MV-4-11 (cell line): Measurements from ENCODE around the gene LHFPL2.
A peak's percentile ranks its signal among the peaks of the same experiment; 100 is the strongest.

Experiments
- DNase-seq: peaks from one replicate; lab custom pipeline; 2025; lab: John Stamatoyannopoulos, UW

The LHFPL2 gene

GRCh38 chr5:78594610-78595457, 53.7 kb downstream of the LHFPL2 start:
- peak; percentile 87 for DNase-seq

- DNase-seq: peak; percentile 75
Observed at GRCh38 chr5:78594021-78594420, 54.6 kb downstream of the LHFPL2 start.

GRCh38 chr5:78593465-78593864, 55.1 kb downstream of the LHFPL2 start:
- DNase-seq: no peak

GRCh38 chr5:78592735-78593386, 55.7 kb downstream of the LHFPL2 start:
- DNase-seq: no peak

- peak; percentile 77 for DNase-seq
Observed at GRCh38 chr5:78591972-78592700, 56.4 kb downstream of the LHFPL2 start.

GRCh38 chr5:78591138-78591612, 57.4 kb downstream of the LHFPL2 start:
- peak; percentile 14 for DNase-seq

GRCh38 chr5:78589923-78590322, 58.6 kb downstream of the LHFPL2 start:
- DNase-seq: no peak

- DNase-seq: no peak
Observed at GRCh38 chr5:78588507-78588906, 60.1 kb downstream of the LHFPL2 start.

GRCh38 chr5:78587775-78588291, 60.7 kb downstream of the LHFPL2 start:
- peak; percentile 87 for DNase-seq

GRCh38 chr5:78587081-78587774, 61.3 kb downstream of the LHFPL2 start:
- no peak for DNase-seq

GRCh38 chr5:78586251-78586650, 62.3 kb downstream of the LHFPL2 start:
- peak; percentile 93 for DNase-seq

- DNase-seq: no peak
Observed at GRCh38 chr5:78578015-78578414, 70.6 kb downstream of the LHFPL2 start.

- DNase-seq: no peak
Observed at GRCh38 chr5:78577071-78577807, 71.3 kb downstream of the LHFPL2 start.

- DNase-seq: no peak
Observed at GRCh38 chr5:78576376-78576775, 72.2 kb downstream of the LHFPL2 start.

GRCh38 chr5:78574731-78575161, 73.8 kb downstream of the LHFPL2 start:
- DNase-seq: peak; percentile 49

GRCh38 chr5:78574131-78574673, 74.4 kb downstream of the LHFPL2 start:
- peak; percentile 56 for DNase-seq

GRCh38 chr5:78573318-78573717, 75.3 kb downstream of the LHFPL2 start:
- DNase-seq: peak; percentile 49

GRCh38 chr5:78570646-78571045, 77.9 kb downstream of the LHFPL2 start:
- no peak for DNase-seq

- peak; percentile 12 for DNase-seq
Observed at GRCh38 chr5:78569441-78569840, 79.1 kb downstream of the LHFPL2 start.

- no peak for DNase-seq
Observed at GRCh38 chr5:78568676-78569075, 79.9 kb downstream of the LHFPL2 start.

- DNase-seq: no peak
Observed at GRCh38 chr5:78568212-78568611, 80.4 kb downstream of the LHFPL2 start.
